WTC11 (cell line): Measurements from ENCODE around the gene HHAT. TPM values are rescaled to one million over a fixed set of nuclear protein-coding genes. Genes with fewer than 3 reads are reported as not detected.

ENCODE experiments used
- ATAC-seq: fragments of 200-7000 bp; cut with Tn5 transposase; 2 replicates; pipeline ENCODE4 v1.10.0; 2021; ENCODE audit warnings: mild to moderate bottlenecking, moderate library complexity
- CTCF ChIA-PET: fragments of 300-600 bp; sonication (Branson Sonifier 250); formaldehyde crosslinking; loops from one replicate; lab custom pipeline; 2021; ENCODE audit warnings: antibody characterized with exemption; lab: Charles Lee
- POLR2A ChIA-PET: fragments of 350-600 bp; sonication (Branson Sonifier 250); formaldehyde crosslinking; loops from one replicate; lab custom pipeline; 2021; ENCODE audit warnings: antibody characterized with exemption; lab: Charles Lee
- DNase-seq: peaks from one replicate; pipeline ENCODE4 v3.0.0; 2021; ENCODE audit warnings: low spot score
- H3K27ac Mint-ChIP-seq: 2 replicates; pipeline ENCODE4 v1.8.0; 2021; ENCODE audit warnings: mixed read lengths
- H3K27me3 Mint-ChIP-seq: 2 replicates; pipeline ENCODE4 v1.8.0; 2021; ENCODE audit warnings: low read depth, mild to moderate bottlenecking, moderate library complexity, mixed read lengths
- H3K36me3 Mint-ChIP-seq: 2 replicates; pipeline ENCODE4 v1.8.0; 2021; ENCODE audit warnings: mixed read lengths
- H3K4me1 Mint-ChIP-seq: 2 replicates; pipeline ENCODE4 v1.8.0; 2022; ENCODE audit warnings: mixed read lengths
- H3K4me3 Mint-ChIP-seq: 2 replicates; pipeline ENCODE4 v1.8.0; 2021; ENCODE audit warnings: mild to moderate bottlenecking, moderate library complexity, mixed read lengths
- H3K9me3 Mint-ChIP-seq: 2 replicates; pipeline ENCODE4 v1.8.0; 2021; ENCODE audit warnings: mixed read lengths
- ELF4 ChIP-seq: sonication (generic); formaldehyde crosslinking; IDR thresholded peaks from 2 replicates; pipeline ENCODE4 v1.8.1; 2022; ENCODE audit warnings: low read depth, mild to moderate bottlenecking, moderate library complexity, missing genetic modification reagents
- ETV6 ChIP-seq: sonication (generic); formaldehyde crosslinking; IDR thresholded peaks from 2 replicates; pipeline ENCODE4 v1.8.1; 2022; ENCODE audit warnings: mild to moderate bottlenecking, missing genetic modification reagents
- FOXJ3 ChIP-seq: sonication (generic); formaldehyde crosslinking; IDR thresholded peaks from 2 replicates; pipeline ENCODE4 v1.9.0; 2021; ENCODE audit warnings: missing genetic modification reagents, mild to moderate bottlenecking, borderline replicate concordance
- FOXK1 ChIP-seq: sonication (generic); formaldehyde crosslinking; IDR thresholded peaks from 2 replicates; pipeline ENCODE4 v1.8.0; 2022; ENCODE audit warnings: mild to moderate bottlenecking, moderate library complexity, missing genetic modification reagents
- MXD4 ChIP-seq: fragments of 250-450 bp; sonication (Bioruptor Pico); IDR thresholded peaks from 2 replicates; pipeline ENCODE4 v1.8.0; 2021; ENCODE audit warnings: mild to moderate bottlenecking, moderate library complexity, borderline replicate concordance
- MYBL2 ChIP-seq: sonication (generic); formaldehyde crosslinking; IDR thresholded peaks from 2 replicates; pipeline ENCODE4 v1.8.1; 2023; ENCODE audit warnings: mild to moderate bottlenecking, moderate library complexity, missing genetic modification reagents
- NFATC4 ChIP-seq: fragments of 250-450 bp; sonication (Bioruptor Pico); IDR thresholded peaks from 2 replicates; pipeline ENCODE4 v1.9.0; 2021; ENCODE audit warnings: mild to moderate bottlenecking
- SMAD3 ChIP-seq: sonication (generic); formaldehyde crosslinking; IDR thresholded peaks from 2 replicates; pipeline ENCODE4 v1.8.0; 2022; ENCODE audit warnings: missing genetic modification reagents, mild to moderate bottlenecking, borderline replicate concordance
- SMAD4 ChIP-seq: sonication (generic); formaldehyde crosslinking; IDR thresholded peaks from 2 replicates; pipeline ENCODE4 v1.8.0; 2022; ENCODE audit warnings: mild to moderate bottlenecking, missing genetic modification reagents
- TEAD1 ChIP-seq: sonication (generic); formaldehyde crosslinking; IDR thresholded peaks from 2 replicates; pipeline ENCODE4 v1.8.0; 2022; ENCODE audit warnings: mild to moderate bottlenecking, missing genetic modification reagents
- TEAD4 ChIP-seq: sonication (generic); formaldehyde crosslinking; IDR thresholded peaks from 2 replicates; pipeline ENCODE4 v1.8.0; 2022; ENCODE audit warnings: mild to moderate bottlenecking, missing genetic modification reagents
- ZBTB21 ChIP-seq: sonication (generic); formaldehyde crosslinking; IDR thresholded peaks from 2 replicates; pipeline ENCODE4 v1.8.1; 2023; ENCODE audit warnings: mild to moderate bottlenecking, missing genetic modification reagents, borderline replicate concordance
- ZNF317 ChIP-seq: sonication (generic); formaldehyde crosslinking; IDR thresholded peaks from 2 replicates; pipeline ENCODE4 v1.8.1; 2023; ENCODE audit warnings: low read depth, mild to moderate bottlenecking, moderate library complexity, missing genetic modification reagents, borderline replicate concordance
- ZNF416 ChIP-seq: fragments of 250-450 bp; sonication (Bioruptor Pico); IDR thresholded peaks from 2 replicates; pipeline ENCODE4 v1.9.0; 2021; ENCODE audit warnings: mild to moderate bottlenecking, inconsistent platforms
- ZNF671 ChIP-seq: fragments of 250-450 bp; sonication (Bioruptor Pico); IDR thresholded peaks from 2 replicates; pipeline ENCODE4 v1.8.0; 2021; ENCODE audit warnings: mild to moderate bottlenecking
- total RNA-seq: library from RNA; stranded (reverse); gene quantifications from 3 replicates; pipeline ENCODE4 v1.2.3, GENCODE V29; 2021
- TF ChIP-seq, protein P1 (sequence below): fragments of 250-450 bp; sonication (Bioruptor Pico); IDR thresholded peaks from 2 replicates; pipeline ENCODE4 v1.9.0; 2021; ENCODE audit warnings: mild to moderate bottlenecking, borderline replicate concordance
- TF ChIP-seq, protein P2 (sequence below): fragments of 250-450 bp; sonication (Bioruptor Pico); IDR thresholded peaks from 2 replicates; pipeline ENCODE4 v1.9.0; 2021; ENCODE audit warnings: mild to moderate bottlenecking
- TF ChIP-seq, protein P3 (sequence below): fragments of 250-450 bp; sonication (Bioruptor Pico); IDR thresholded peaks from 2 replicates; pipeline ENCODE4 v1.8.0; 2021; ENCODE audit warnings: mild to moderate bottlenecking
- TF ChIP-seq, protein P4 (sequence below): sonication (generic); formaldehyde crosslinking; IDR thresholded peaks from 2 replicates; pipeline ENCODE4 v1.8.0; 2022; ENCODE audit warnings: mild to moderate bottlenecking, missing genetic modification reagents

Gene HHAT
- total RNA-seq, 1 experiment from 2014 or later, result 0.39 TPM

DNA sequence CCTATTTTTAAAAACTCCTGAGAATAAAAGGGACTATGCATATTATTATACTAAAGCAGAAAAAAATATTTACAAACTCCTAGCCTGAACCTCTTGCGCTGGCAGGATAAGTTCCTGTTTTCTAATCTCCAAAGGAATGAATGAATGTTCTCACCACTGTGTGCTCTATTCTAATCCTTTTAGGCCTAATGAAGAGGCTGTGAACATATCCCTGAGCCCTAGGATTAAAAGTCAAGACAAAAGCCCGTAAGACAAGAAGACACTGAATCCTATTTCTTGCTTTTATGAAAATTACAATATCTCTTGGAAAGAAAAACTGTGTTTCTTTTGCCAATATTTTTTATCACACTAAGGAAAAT, 317.5 kb downstream of the HHAT start:
- Mint-ChIP-seq H3K4me1 (no peaks in the 10 kb centered on the region), H3K36me3 (no peaks in the 10 kb centered on the region), H3K9me3 (no peaks in the 10 kb centered on the region), H3K27me3 (no peaks in the 10 kb centered on the region), H3K4me3 (no peak overlapping the region), H3K27ac (no peak overlapping the region)
- TF ChIP-seq TEAD1 (CRISPR knock-in tag) (no peak), SMAD4 (no peak), MXD4 (CRISPR knock-in tag) (no peak), FOXK1 (CRISPR knock-in tag) (no peak), ZNF317 (no peak), ZNF416 (CRISPR knock-in tag) (no peak), ETV6 (no peak)
- TF ChIP-seq, protein P1, sequence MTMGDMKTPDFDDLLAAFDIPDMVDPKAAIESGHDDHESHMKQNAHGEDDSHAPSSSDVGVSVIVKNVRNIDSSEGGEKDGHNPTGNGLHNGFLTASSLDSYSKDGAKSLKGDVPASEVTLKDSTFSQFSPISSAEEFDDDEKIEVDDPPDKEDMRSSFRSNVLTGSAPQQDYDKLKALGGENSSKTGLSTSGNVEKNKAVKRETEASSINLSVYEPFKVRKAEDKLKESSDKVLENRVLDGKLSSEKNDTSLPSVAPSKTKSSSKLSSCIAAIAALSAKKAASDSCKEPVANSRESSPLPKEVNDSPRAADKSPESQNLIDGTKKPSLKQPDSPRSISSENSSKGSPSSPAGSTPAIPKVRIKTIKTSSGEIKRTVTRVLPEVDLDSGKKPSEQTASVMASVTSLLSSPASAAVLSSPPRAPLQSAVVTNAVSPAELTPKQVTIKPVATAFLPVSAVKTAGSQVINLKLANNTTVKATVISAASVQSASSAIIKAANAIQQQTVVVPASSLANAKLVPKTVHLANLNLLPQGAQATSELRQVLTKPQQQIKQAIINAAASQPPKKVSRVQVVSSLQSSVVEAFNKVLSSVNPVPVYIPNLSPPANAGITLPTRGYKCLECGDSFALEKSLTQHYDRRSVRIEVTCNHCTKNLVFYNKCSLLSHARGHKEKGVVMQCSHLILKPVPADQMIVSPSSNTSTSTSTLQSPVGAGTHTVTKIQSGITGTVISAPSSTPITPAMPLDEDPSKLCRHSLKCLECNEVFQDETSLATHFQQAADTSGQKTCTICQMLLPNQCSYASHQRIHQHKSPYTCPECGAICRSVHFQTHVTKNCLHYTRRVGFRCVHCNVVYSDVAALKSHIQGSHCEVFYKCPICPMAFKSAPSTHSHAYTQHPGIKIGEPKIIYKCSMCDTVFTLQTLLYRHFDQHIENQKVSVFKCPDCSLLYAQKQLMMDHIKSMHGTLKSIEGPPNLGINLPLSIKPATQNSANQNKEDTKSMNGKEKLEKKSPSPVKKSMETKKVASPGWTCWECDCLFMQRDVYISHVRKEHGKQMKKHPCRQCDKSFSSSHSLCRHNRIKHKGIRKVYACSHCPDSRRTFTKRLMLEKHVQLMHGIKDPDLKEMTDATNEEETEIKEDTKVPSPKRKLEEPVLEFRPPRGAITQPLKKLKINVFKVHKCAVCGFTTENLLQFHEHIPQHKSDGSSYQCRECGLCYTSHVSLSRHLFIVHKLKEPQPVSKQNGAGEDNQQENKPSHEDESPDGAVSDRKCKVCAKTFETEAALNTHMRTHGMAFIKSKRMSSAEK (CRISPR knock-in tag), result no peak
- TF ChIP-seq, protein P2, sequence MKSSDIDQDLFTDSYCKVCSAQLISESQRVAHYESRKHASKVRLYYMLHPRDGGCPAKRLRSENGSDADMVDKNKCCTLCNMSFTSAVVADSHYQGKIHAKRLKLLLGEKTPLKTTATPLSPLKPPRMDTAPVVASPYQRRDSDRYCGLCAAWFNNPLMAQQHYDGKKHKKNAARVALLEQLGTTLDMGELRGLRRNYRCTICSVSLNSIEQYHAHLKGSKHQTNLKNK (CRISPR knock-in tag), result no peak
- TF ChIP-seq, protein P3, sequence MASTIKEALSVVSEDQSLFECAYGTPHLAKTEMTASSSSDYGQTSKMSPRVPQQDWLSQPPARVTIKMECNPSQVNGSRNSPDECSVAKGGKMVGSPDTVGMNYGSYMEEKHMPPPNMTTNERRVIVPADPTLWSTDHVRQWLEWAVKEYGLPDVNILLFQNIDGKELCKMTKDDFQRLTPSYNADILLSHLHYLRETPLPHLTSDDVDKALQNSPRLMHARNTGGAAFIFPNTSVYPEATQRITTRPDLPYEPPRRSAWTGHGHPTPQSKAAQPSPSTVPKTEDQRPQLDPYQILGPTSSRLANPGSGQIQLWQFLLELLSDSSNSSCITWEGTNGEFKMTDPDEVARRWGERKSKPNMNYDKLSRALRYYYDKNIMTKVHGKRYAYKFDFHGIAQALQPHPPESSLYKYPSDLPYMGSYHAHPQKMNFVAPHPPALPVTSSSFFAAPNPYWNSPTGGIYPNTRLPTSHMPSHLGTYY (CRISPR knock-in tag), result no peak
- ATAC-seq (no peak), DNase-seq (no peak)
- ChIA-PET POLR2A (no interaction called here), CTCF (no interaction called here)

DNA sequence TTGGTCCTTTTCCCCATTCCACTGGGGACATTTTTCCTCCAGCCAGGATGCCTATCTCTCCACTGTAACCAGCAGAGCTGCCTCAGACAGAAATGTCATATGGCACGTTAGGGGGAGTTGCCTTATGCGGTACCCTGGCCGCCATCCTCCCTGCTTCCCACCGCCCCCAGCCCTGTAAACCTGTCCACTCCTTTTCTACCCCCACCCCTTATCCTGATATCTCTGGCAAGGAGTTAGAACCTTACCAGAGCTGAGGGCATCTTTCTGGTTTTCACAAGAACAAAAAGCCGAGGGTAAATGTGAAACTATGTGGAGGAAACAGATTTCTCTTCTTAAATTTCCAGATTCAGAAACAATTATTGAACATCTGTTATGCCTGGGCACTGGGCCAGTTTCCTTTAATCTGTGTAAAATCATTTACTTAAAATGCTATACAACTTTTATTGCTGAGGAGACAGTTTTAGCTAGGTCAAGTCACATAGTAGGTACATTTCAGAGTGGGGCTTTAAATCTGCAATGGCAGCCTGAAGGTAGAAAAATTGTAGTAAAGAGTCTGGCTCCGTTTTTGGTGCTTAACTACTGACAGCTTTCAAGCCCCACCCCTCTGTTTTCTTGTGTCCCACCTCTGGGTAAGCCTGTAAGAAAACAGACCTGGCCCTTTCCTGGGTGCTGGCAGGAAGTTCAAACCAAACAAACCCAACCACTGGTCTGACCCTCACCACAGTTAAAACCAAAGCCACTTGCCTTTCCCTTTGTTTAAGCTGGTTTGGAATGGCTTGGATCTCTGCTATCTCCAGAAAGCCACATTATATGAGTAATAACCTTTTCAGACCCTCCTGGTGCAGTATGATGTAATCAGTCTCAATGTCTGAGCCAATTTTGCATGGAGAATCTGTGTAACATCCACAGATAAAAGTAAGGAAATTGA, 319.0 kb downstream of the HHAT start:
- POLR2A ChIA-PET, result no interaction called here
- Mint-ChIP-seq H3K4me3 (no peak overlapping the region), H3K36me3 (no peaks in the 10 kb centered on the region), H3K27ac (no peak overlapping the region), H3K9me3 (no peaks in the 10 kb centered on the region), H3K27me3 (no peaks in the 10 kb centered on the region), H3K4me1 (peaks cover 7% of the 10 kb centered on the region)
- ATAC-seq, result no peak
- TF ChIP-seq ELF4 (CRISPR knock-in tag) (no peak), TEAD4 (CRISPR knock-in tag) (no peak), FOXJ3 (no peak), NFATC4 (CRISPR knock-in tag) (no peak), ZBTB21 (CRISPR knock-in tag) (no peak), SMAD3 (no peak), ZNF671 (CRISPR knock-in tag) (no peak), MYBL2 (CRISPR knock-in tag) (no peak)
- TF ChIP-seq, protein P4, sequence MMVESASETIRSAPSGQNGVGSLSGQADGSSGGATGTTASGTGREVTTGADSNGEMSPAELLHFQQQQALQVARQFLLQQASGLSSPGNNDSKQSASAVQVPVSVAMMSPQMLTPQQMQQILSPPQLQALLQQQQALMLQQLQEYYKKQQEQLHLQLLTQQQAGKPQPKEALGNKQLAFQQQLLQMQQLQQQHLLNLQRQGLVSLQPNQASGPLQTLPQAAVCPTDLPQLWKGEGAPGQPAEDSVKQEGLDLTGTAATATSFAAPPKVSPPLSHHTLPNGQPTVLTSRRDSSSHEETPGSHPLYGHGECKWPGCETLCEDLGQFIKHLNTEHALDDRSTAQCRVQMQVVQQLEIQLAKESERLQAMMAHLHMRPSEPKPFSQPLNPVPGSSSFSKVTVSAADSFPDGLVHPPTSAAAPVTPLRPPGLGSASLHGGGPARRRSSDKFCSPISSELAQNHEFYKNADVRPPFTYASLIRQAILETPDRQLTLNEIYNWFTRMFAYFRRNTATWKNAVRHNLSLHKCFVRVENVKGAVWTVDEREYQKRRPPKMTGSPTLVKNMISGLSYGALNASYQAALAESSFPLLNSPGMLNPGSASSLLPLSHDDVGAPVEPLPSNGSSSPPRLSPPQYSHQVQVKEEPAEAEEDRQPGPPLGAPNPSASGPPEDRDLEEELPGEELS (CRISPR knock-in tag), result no peak
- TF ChIP-seq, all 79 proteins: peak for 0
- CTCF ChIA-PET, result no interaction called here
- no peak for DNase-seq
